Type B pancreatic cell (in vitro differentiated cells): ENCODE measurements around the gene MORN1. TPM values are rescaled to one million over a fixed set of nuclear protein-coding genes. Genes with fewer than 3 reads are reported as not detected.

Experiments used
- DNase-seq: peaks from one replicate; pipeline ENCODE4 v3.0.0; 2021; ENCODE audit warnings: mixed read lengths; ENCODE audit not compliant: unreplicated experiment; ENCODE audit errors: extremely low spot score
- H3K27ac Mint-ChIP-seq: 2 replicates; pipeline ENCODE4 v1.8.0; 2021; ENCODE audit warnings: mild to moderate bottlenecking, mixed read lengths
- H3K27me3 Mint-ChIP-seq: 2 replicates; pipeline ENCODE4 v1.8.0; 2021; ENCODE audit warnings: mixed read lengths
- H3K36me3 Mint-ChIP-seq: 2 replicates; pipeline ENCODE4 v1.8.0; 2021; ENCODE audit warnings: mixed read lengths
- H3K4me1 Mint-ChIP-seq: one replicate; pipeline ENCODE4 v1.8.0; 2021; ENCODE audit warnings: mixed read lengths; ENCODE audit not compliant: unreplicated experiment
- H3K4me3 Mint-ChIP-seq: 2 replicates; pipeline ENCODE4 v1.8.0; 2021; ENCODE audit warnings: mild to moderate bottlenecking, mixed read lengths
- H3K9me3 Mint-ChIP-seq: 2 replicates; pipeline ENCODE4 v1.8.0; 2021; ENCODE audit warnings: mixed read lengths
- total RNA-seq: library from RNA; stranded (reverse); gene quantifications from 2 replicates; pipeline ENCODE4 v1.2.1, GENCODE V29; 2021; ENCODE audit warnings: low replicate concordance
- TF ChIP-seq, protein P1 (sequence below): fragments of 200-600 bp; sonication (generic); conservative IDR thresholded peaks from 2 replicates; pipeline ENCODE4 v1.5.0; 2021; ENCODE audit warnings: antibody characterized with exemption, mild to moderate bottlenecking

The MORN1 gene
- total RNA-seq, 1 donor from 2014 or later = 27.5 TPM

DNA sequence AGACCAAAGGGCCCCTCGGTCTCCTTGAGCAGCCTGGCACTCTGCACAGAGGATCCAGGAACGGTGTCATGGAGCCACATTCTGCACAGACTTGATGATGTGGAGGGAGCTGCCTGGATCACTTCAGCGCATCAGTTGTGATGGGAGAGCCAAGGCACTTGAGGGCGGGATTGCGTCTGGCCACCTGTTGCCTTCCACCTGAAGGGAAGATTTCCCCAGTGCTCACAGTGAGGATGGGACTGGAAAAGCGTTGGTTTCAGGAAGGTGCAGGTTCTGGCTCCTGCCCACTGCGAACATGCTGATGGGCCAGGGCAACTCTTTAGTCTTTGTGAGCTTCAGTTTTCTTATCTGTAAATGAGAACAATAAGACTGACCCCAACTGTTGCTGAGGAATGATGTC lies 2.9 kb upstream of the MORN1 start:
- H3K9me3 Mint-ChIP-seq = no peaks in the 10 kb centered on the region
- peaks cover 25% of the 10 kb centered on the region for H3K4me1 Mint-ChIP-seq
- H3K36me3 Mint-ChIP-seq = peaks cover 9% of the 10 kb centered on the region
- peak overlapping the region; percentile 68 for H3K4me3 Mint-ChIP-seq
- TF ChIP-seq, protein P1, sequence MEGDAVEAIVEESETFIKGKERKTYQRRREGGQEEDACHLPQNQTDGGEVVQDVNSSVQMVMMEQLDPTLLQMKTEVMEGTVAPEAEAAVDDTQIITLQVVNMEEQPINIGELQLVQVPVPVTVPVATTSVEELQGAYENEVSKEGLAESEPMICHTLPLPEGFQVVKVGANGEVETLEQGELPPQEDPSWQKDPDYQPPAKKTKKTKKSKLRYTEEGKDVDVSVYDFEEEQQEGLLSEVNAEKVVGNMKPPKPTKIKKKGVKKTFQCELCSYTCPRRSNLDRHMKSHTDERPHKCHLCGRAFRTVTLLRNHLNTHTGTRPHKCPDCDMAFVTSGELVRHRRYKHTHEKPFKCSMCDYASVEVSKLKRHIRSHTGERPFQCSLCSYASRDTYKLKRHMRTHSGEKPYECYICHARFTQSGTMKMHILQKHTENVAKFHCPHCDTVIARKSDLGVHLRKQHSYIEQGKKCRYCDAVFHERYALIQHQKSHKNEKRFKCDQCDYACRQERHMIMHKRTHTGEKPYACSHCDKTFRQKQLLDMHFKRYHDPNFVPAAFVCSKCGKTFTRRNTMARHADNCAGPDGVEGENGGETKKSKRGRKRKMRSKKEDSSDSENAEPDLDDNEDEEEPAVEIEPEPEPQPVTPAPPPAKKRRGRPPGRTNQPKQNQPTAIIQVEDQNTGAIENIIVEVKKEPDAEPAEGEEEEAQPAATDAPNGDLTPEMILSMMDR = no peak
- H3K27me3 Mint-ChIP-seq = no peaks in the 10 kb centered on the region
- peak overlapping the region; percentile 94 for H3K27ac Mint-ChIP-seq
- DNase-seq = no peak

GRCh38 chr1:2393471-2393877 lies 2.1 kb upstream of the MORN1 start:
- Mint-ChIP-seq H3K27me3 (no peaks in the 10 kb centered on the region), H3K36me3 (peaks cover 7% of the 10 kb centered on the region), H3K27ac (peak overlapping the region; percentile 94), H3K4me3 (peak overlapping the region; percentile 92), H3K4me1 (peaks cover 25% of the 10 kb centered on the region), H3K9me3 (no peaks in the 10 kb centered on the region)
- DNase-seq = no peak
- TF ChIP-seq, protein P1 = no peak

DNA sequence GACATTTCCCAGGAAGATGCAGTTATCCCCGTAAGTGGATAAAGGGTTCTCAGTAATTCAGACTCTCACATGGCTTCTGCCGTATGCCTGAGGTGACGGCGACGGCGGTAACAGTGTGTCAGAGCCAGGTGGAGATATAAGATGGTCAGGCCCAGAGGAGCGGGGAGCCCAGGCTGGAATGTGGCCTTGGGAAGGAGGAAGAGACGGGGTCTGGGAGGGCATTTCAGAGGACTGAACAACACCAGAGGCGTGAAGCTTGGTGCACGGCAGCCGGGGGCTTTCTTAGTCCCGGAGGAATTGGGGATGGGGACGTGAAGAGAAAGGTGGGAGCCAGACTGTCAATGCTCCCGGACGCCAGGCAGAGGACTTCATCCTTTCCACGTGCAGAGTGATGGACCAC lies 1.3 kb upstream of the MORN1 start:
- TF ChIP-seq, protein P1 = no peak
- Mint-ChIP-seq H3K9me3 (no peaks in the 10 kb centered on the region), H3K4me1 (peaks cover 25% of the 10 kb centered on the region), H3K4me3 (peak overlapping the region; percentile 92), H3K36me3 (peaks cover 7% of the 10 kb centered on the region), H3K27me3 (no peaks in the 10 kb centered on the region), H3K27ac (peak overlapping the region; percentile 94)
- no peak for DNase-seq

DNA sequence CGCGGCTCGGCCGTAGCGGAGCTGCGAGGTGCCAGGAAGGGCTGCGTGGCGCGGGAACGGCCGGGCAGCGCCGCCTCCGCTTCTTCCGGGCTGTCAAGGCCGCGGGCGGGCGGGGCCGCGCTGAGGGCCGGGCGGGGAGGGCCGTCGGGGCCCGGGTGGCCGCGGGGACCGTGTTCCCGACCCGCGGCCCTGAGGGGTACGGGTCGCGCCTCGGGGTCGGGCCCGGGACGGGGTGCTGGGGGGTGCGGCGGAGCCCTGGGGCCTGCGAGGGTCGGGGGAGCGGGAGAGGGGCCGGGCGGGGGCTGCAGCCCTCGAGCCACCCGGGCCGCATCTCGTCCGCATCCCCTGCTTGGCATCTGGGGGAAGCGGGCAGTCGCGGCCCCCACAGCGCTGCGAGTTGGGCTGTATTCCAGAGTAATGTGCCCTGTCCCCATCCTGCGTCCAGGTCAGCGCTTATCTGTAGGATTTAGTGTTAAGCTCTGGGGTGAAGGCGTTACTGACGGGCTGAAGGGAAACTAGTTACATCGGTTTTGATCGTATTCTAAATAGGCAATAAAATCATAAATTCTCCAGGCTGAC lies 666 bp upstream of the MORN1 start:
- Mint-ChIP-seq H3K27ac (peak overlapping the region; percentile 94), H3K36me3 (peaks cover 5% of the 10 kb centered on the region), H3K9me3 (no peaks in the 10 kb centered on the region), H3K4me3 (peak overlapping the region; percentile 92), H3K27me3 (no peaks in the 10 kb centered on the region), H3K4me1 (peaks cover 25% of the 10 kb centered on the region)
- TF ChIP-seq, protein P1 = no peak
- no peak for DNase-seq

GRCh38 chr1:2389644-2390043 lies 1.7 kb downstream of the MORN1 start:
- Mint-ChIP-seq H3K9me3 (no peaks in the 10 kb centered on the region), H3K4me1 (peaks cover 16% of the 10 kb centered on the region), H3K4me3 (peak overlapping the region; percentile 87), H3K27ac (peak overlapping the region; percentile 48), H3K36me3 (peaks cover 3% of the 10 kb centered on the region), H3K27me3 (no peaks in the 10 kb centered on the region)
- no peak for DNase-seq
- TF ChIP-seq, protein P1 = no peak
